K562 (cell line): ENCODE data around the gene MATN4. TPM values are rescaled to one million over a fixed set of nuclear protein-coding genes. Genes with fewer than 3 reads are reported as not detected.

ENCODE experiments used
- HEY1 ChIP-seq: fragments of 250-450 bp; sonication (Bioruptor Pico); IDR thresholded peaks from 2 replicates; pipeline ENCODE4 v1.5.0; 2020; ENCODE audit warnings: mild to moderate bottlenecking, moderate library complexity, borderline replicate concordance
- MCM3 ChIP-seq: fragments of 450-650 bp; IDR thresholded peaks from 2 replicates; pipeline ENCODE4 v1.6.1; 2016
- MECOM ChIP-seq: fragments of 250-450 bp; sonication (Bioruptor Pico); IDR thresholded peaks from 2 replicates; pipeline ENCODE4 v1.8.0; 2022; ENCODE audit warnings: inconsistent platforms
- MTA1 ChIP-seq: fragments of 450-650 bp; IDR thresholded peaks from 2 replicates; pipeline ENCODE4 v1.6.1; 2017; ENCODE audit warnings: borderline replicate concordance
- NKRF ChIP-seq: fragments of 450-650 bp; IDR thresholded peaks from 2 replicates; pipeline ENCODE4 v1.6.1; 2016; ENCODE audit warnings: borderline replicate concordance
- PCBP2 ChIP-seq: fragments of 200-400 bp; formaldehyde crosslinking; IDR thresholded peaks from 2 replicates; pipeline ENCODE4 v1.6.1; 2018; ENCODE audit warnings: low read length, low read depth, mild to moderate bottlenecking, moderate library complexity; ENCODE audit not compliant: poor library complexity, severe bottlenecking
- PRDM10 ChIP-seq: fragments of 450-650 bp; IDR thresholded peaks from 2 replicates; pipeline ENCODE4 v1.6.1; 2018; ENCODE audit not compliant: partially characterized antibody
- SETDB1 ChIP-seq: IDR thresholded peaks from one replicate; pipeline ENCODE4 v1.6.1; 2012; ENCODE audit warnings: low read length, control low read depth, inconsistent platforms
- SMC3 ChIP-seq: conservative IDR thresholded peaks from 2 replicates; pipeline ENCODE4 v1.6.1; 2011; ENCODE audit warnings: low read depth, low read length, improper control_type of control experiment; ENCODE audit not compliant: insufficient read depth
- THRB ChIP-seq: fragments of 450-650 bp; formaldehyde crosslinking; conservative IDR thresholded peaks from 2 replicates; pipeline ENCODE4 v1.4.0; 2022; ENCODE audit warnings: mild to moderate bottlenecking, missing genetic modification characterization
- polyA plus RNA-seq, 8 experiments: library from polyadenylated mRNA; depleted of rRNA in 4 of 8; stranded (reverse) in 5 of 8; unstranded in 3 of 8; fragments of >200 nt; fragmentation: Nextera tagmentation in 2 of 8; fragmentation: Illumina TruSeq in 1 of 8; extraction: Ambion mirVana in 2 of 8; extraction: Trizol in 1 of 8; gene quantifications; 2 replicates each; pipeline versions ENCODE4 v1.2.1 to v1.2.3, GENCODE V29; 2011 to 2014; ENCODE audit warnings: inconsistent platforms in 1 of 8, missing spikeins in 1 of 8
- total RNA-seq, 7 experiments: library from RNA; depleted of rRNA in 6 of 7; stranded (reverse); fragments of >200 nt in 6 of 7; fragmentation: Illumina TruSeq in 2 of 7; extraction: Trizol in 2 of 7; gene quantifications; 2 replicates each; pipeline versions ENCODE4 v1.2.1 to v1.2.3, GENCODE V29; 2011 to 2021; ENCODE audit warnings: low replicate concordance in 1 of 7

The MATN4 gene
- total and polyA plus RNA-seq, 9 of the 15 experiments (the other 6 are each of a cell fraction or from before 2014, with no cell fraction given): 0.09 TPM; not detected in 8

- TF ChIP-seq MCM3 (no peak), SMC3 (no peak), NKRF (no peak), HEY1 (CRISPR knock-in tag) (no peak), PCBP2 (no peak), THRB (CRISPR knock-in tag) (no peak), SETDB1 (no peak), PRDM10 (no peak), MTA1 (no peak), MECOM (no peak)
- TF ChIP-seq, all 486 proteins: peak for 0
These were observed 22.4 kb upstream of the MATN4 start (continued) for GRCh38 chr20:45330476-45330875.
